Mesothelial cell of epicardium (in vitro differentiated cells): Measurements from ENCODE around the gene GGTLC1. TPM values are rescaled to one million over a fixed set of nuclear protein-coding genes. Genes with fewer than 3 reads are reported as not detected.

ENCODE experiments used
- DNase-seq, 2 experiments: peaks; one replicate each; pipeline ENCODE4 v3.0.0; 2021; ENCODE audit warnings: low spot score in 2 of 2; ENCODE audit not compliant: unreplicated experiment in 2 of 2
- H3K27ac Mint-ChIP-seq: 2 replicates; pipeline ENCODE4 v1.8.0; 2021; ENCODE audit warnings: mixed read lengths
- H3K27me3 Mint-ChIP-seq: 2 replicates; pipeline ENCODE4 v1.8.0; 2021; ENCODE audit warnings: low read depth, mixed read lengths
- H3K36me3 Mint-ChIP-seq: 2 replicates; pipeline ENCODE4 v1.8.0; 2021; ENCODE audit warnings: mixed read lengths
- H3K4me1 Mint-ChIP-seq: 2 replicates; pipeline ENCODE4 v1.8.0; 2021; ENCODE audit warnings: mixed read lengths
- H3K4me3 Mint-ChIP-seq: 2 replicates; pipeline ENCODE4 v1.8.0; 2021; ENCODE audit warnings: mild to moderate bottlenecking, moderate library complexity, mixed read lengths
- H3K9me3 Mint-ChIP-seq: 2 replicates; pipeline ENCODE4 v1.8.0; 2021; ENCODE audit warnings: mixed read lengths
- total RNA-seq: library from RNA; stranded (reverse); gene quantifications from 3 replicates; pipeline ENCODE4 v1.2.1, GENCODE V29; 2021
- TF ChIP-seq, protein P1 (sequence below): fragments of 200-600 bp; sonication (generic); IDR thresholded peaks from one replicate; pipeline ENCODE4 v1.5.0; 2021; ENCODE audit warnings: antibody characterized with exemption; ENCODE audit not compliant: unreplicated experiment

The GGTLC1 gene
- total RNA-seq, 1 donor from 2014 or later = not detected

DNA sequence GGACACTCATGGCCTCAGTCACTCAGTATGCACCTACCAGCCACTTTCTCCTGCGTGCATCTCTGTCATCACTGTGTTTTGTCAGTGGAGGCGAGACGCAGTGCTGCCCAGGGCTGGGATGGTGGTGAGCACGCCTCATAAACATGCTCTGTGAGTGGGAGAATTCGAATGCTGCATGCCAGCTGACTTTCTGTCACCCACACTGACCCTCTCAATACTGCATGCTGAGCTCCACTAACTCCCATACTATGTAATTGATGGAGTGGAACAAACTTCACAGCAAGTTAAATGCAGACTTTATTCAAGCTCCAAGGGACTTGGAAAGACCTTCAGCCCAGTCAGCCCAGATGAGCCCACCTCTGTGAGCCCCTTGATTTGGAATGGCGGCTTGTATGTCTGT is 22.7 kb upstream of the GGTLC1 start:
- H3K36me3 Mint-ChIP-seq = no peaks in the 10 kb centered on the region
- no peaks in the 10 kb centered on the region for H3K9me3 Mint-ChIP-seq
- H3K4me1 Mint-ChIP-seq = peaks cover under 1% of the 10 kb centered on the region
- no peak overlapping the region for H3K27ac Mint-ChIP-seq
- no peak overlapping the region for H3K4me3 Mint-ChIP-seq
- peaks cover 12% of the 10 kb centered on the region for H3K27me3 Mint-ChIP-seq
- no peak for DNase-seq
- TF ChIP-seq, protein P1, sequence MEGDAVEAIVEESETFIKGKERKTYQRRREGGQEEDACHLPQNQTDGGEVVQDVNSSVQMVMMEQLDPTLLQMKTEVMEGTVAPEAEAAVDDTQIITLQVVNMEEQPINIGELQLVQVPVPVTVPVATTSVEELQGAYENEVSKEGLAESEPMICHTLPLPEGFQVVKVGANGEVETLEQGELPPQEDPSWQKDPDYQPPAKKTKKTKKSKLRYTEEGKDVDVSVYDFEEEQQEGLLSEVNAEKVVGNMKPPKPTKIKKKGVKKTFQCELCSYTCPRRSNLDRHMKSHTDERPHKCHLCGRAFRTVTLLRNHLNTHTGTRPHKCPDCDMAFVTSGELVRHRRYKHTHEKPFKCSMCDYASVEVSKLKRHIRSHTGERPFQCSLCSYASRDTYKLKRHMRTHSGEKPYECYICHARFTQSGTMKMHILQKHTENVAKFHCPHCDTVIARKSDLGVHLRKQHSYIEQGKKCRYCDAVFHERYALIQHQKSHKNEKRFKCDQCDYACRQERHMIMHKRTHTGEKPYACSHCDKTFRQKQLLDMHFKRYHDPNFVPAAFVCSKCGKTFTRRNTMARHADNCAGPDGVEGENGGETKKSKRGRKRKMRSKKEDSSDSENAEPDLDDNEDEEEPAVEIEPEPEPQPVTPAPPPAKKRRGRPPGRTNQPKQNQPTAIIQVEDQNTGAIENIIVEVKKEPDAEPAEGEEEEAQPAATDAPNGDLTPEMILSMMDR = no peak

DNA sequence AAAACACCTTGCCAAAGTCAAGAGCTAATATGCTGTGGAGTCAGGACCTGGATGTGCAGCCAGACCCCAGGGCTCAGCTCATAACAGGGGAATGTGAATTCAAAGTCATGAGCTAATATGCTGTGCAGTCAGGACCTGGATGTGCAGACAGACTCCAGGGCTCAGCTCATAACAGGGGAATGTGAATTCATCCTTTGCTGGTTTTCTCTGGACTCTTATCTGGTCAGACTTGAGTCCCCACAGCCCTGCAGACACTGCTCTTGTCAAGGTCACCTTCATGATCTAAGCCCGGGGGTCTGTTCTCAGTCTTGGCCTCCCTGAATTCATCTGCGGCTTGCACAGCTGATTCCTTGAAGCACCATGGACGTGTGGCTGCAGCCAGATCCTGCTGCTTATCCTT is 19.2 kb upstream of the GGTLC1 start:
- DNase-seq = no peak
- Mint-ChIP-seq H3K4me3 (no peak overlapping the region), H3K4me1 (no peaks in the 10 kb centered on the region), H3K36me3 (no peaks in the 10 kb centered on the region), H3K9me3 (no peaks in the 10 kb centered on the region), H3K27ac (no peak overlapping the region), H3K27me3 (peaks cover 4% of the 10 kb centered on the region)
- TF ChIP-seq, protein P1 = no peak

DNA sequence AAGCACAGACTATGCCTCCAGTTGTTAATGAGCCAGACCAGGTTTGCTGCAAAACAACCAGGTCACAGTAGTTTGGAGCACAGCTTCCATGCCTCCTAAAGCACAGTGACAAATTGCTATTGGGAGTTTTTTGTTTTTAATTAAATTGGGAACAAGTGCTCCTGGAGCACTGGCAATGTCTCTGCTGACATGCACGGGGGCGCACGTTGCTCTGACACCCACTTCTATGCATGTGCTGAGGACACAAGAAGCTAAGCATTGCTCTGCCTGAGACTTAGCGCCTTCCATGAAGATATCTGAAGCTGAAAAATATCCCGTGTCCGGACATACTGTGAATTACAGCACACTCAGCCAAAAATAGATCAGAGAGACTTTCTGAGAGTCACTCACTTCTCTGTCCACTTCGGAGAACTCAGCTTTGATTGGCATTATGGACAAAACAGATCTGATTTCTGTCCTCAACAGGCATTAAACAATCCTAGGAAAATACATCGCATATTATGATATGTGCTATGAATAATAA is 18.6 kb upstream of the GGTLC1 start:
- no peak for DNase-seq
- H3K36me3 Mint-ChIP-seq = no peaks in the 10 kb centered on the region
- H3K27me3 Mint-ChIP-seq = peaks cover 3% of the 10 kb centered on the region
- no peaks in the 10 kb centered on the region for H3K4me1 Mint-ChIP-seq
- H3K9me3 Mint-ChIP-seq = no peaks in the 10 kb centered on the region
- H3K27ac Mint-ChIP-seq = no peak overlapping the region
- TF ChIP-seq, protein P1 = no peak
- no peak overlapping the region for H3K4me3 Mint-ChIP-seq

DNA sequence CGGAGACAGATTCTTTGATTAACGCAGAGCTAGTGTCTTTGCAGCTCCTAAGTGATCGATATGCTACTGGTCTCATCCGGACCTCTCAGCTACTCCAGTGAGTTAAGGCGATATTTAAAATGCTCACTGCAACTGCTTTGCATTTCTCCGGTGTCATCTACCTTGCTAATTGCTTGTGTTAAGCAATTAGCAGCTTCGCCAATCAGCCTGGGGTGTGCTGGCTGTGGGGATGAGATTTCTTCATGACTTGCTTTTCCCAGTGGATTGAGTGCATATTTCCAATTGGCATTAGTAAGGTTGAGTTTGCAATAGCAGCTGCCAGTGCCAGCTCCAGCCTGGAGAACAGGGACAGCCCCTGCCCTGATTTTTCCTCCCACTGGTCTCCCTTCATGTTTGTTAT is 18.0 kb upstream of the GGTLC1 start:
- Mint-ChIP-seq H3K4me1 (no peaks in the 10 kb centered on the region), H3K27me3 (no peaks in the 10 kb centered on the region), H3K4me3 (no peak overlapping the region), H3K9me3 (no peaks in the 10 kb centered on the region), H3K36me3 (no peaks in the 10 kb centered on the region), H3K27ac (no peak overlapping the region)
- no peak for DNase-seq
- TF ChIP-seq, protein P1 = no peak

DNA sequence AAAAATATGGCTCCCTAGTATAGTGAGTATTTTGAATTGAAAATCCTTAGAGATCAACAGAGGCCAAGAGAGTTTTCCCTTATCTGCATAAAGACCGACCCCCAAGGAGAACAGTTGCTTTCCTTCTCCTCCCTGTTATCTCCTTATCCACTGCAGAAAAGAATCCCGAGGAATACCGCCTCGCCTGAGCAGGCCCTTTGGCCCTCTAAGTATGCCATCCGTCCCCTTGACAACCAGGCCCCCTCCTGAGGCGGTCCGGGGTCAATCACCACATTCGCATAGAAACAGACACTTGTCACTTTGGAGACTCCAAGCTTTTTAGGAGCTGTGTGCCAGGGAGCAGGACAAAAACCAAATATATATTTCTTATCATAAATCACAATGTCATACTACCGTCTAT is 15.9 kb upstream of the GGTLC1 start:
- no peaks in the 10 kb centered on the region for H3K4me1 Mint-ChIP-seq
- no peaks in the 10 kb centered on the region for H3K36me3 Mint-ChIP-seq
- TF ChIP-seq, protein P1 = no peak
- H3K27me3 Mint-ChIP-seq = peaks cover 3% of the 10 kb centered on the region
- no peak overlapping the region for H3K4me3 Mint-ChIP-seq
- DNase-seq = no peak
- no peak overlapping the region for H3K27ac Mint-ChIP-seq
- H3K9me3 Mint-ChIP-seq = no peaks in the 10 kb centered on the region

DNA sequence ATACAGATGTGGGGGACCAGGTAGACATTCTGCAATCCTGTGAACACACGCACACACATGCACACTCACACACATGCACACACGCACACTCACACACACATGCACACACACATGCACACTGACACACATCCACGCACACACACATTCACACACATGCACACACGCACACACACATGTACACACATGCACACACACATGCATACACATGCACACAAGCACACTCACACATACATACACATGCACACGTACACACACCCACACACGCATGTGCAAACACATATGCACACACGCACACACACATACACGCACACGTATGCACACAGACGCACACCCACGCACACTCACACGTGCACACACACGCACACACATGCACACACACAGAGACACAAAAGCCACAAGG is 14.3 kb upstream of the GGTLC1 start:
- Mint-ChIP-seq H3K9me3 (no peaks in the 10 kb centered on the region), H3K36me3 (no peaks in the 10 kb centered on the region), H3K4me1 (no peaks in the 10 kb centered on the region), H3K27ac (no peak overlapping the region), H3K27me3 (peaks cover 8% of the 10 kb centered on the region), H3K4me3 (no peak overlapping the region)
- DNase-seq = no peak
- TF ChIP-seq, protein P1 = no peak
